GM12891 (cell line): ENCODE data around the gene GTF2A1.

Experiments used
- PAX5 ChIP-seq: IDR thresholded peaks from 2 replicates; pipeline ENCODE4 v1.6.1; 2011; ENCODE audit warnings: low read length, moderate library complexity, mild to moderate bottlenecking; ENCODE audit not compliant: insufficient read depth, severe bottlenecking
- POLR2A ChIP-seq: IDR thresholded peaks from 2 replicates; pipeline ENCODE4 v1.6.1; 2011; ENCODE audit warnings: low read depth, low read length, control low read depth
- POLR2AphosphoS5 ChIP-seq: IDR thresholded peaks from 2 replicates; pipeline ENCODE4 v1.6.1; 2011; ENCODE audit warnings: low read depth, low read length, control low read depth
- POU2F2 ChIP-seq: IDR thresholded peaks from 2 replicates; pipeline ENCODE4 v1.6.1; 2011; ENCODE audit warnings: low read depth, mild to moderate bottlenecking, control low read depth, low read length, moderate library complexity
- SPI1 ChIP-seq: IDR thresholded peaks from 2 replicates; pipeline ENCODE4 v1.6.1; 2011; ENCODE audit warnings: low read depth, low read length, control low read depth
- TAF1 ChIP-seq: IDR thresholded peaks from 2 replicates; pipeline ENCODE4 v1.6.1; 2011; ENCODE audit warnings: low read depth, low read length, control low read depth

GRCh38 chr14:81243499-81243898 lies 22.7 kb upstream of the GTF2A1 start:
- TF ChIP-seq SPI1, result no peak
- TF ChIP-seq POLR2A, result no peak
- no peak for TF ChIP-seq TAF1
- no peak for TF ChIP-seq POLR2AphosphoS5
- no peak for TF ChIP-seq POU2F2
- TF ChIP-seq PAX5, result no peak
